Gastroesophageal sphincter (tissue), 3 donors: ENCODE data around the gene ANO4.

ENCODE experiments used
- EP300 ChIP-seq: sonication (generic); formaldehyde crosslinking; IDR thresholded peaks from one replicate; pipeline ENCODE4 v1.6.1; 2017; ENCODE audit warnings: antibody characterized with exemption, mild to moderate bottlenecking
- POLR2A ChIP-seq, 2 donors: fragments of 450-650 bp; IDR thresholded peaks; one replicate each; pipeline ENCODE4 v1.6.1; 2017; ENCODE audit warnings: antibody characterized with exemption in 2 of 2, mild to moderate bottlenecking in 2 of 2, moderate library complexity in 1 of 2
- POLR2AphosphoS5 ChIP-seq: sonication (generic); formaldehyde crosslinking; IDR thresholded peaks from one replicate; pipeline ENCODE4 v1.6.1; 2017; ENCODE audit warnings: antibody characterized with exemption
- TF ChIP-seq, protein P1 (sequence below), 4 experiments: fragments of 200-600 bp in 2 of 4; fragments of 450-650 bp in 2 of 4; sonication (generic) in 1 of 4; IDR thresholded peaks; one replicate each; pipeline ENCODE4 v1.5.1; 2017 to 2019; ENCODE audit warnings: antibody characterized with exemption in 4 of 4, mild to moderate bottlenecking in 2 of 4, moderate library complexity in 2 of 4

- TF ChIP-seq, protein P1, sequence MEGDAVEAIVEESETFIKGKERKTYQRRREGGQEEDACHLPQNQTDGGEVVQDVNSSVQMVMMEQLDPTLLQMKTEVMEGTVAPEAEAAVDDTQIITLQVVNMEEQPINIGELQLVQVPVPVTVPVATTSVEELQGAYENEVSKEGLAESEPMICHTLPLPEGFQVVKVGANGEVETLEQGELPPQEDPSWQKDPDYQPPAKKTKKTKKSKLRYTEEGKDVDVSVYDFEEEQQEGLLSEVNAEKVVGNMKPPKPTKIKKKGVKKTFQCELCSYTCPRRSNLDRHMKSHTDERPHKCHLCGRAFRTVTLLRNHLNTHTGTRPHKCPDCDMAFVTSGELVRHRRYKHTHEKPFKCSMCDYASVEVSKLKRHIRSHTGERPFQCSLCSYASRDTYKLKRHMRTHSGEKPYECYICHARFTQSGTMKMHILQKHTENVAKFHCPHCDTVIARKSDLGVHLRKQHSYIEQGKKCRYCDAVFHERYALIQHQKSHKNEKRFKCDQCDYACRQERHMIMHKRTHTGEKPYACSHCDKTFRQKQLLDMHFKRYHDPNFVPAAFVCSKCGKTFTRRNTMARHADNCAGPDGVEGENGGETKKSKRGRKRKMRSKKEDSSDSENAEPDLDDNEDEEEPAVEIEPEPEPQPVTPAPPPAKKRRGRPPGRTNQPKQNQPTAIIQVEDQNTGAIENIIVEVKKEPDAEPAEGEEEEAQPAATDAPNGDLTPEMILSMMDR (IDR thresholded peaks at IDR 0.05): no peak
- TF ChIP-seq POLR2AphosphoS5 (no peak), POLR2A (IDR thresholded peaks at IDR 0.05) (no peak), EP300 (no peak)
Measured at GRCh38 chr12:101001669-101002068, 207.1 kb downstream of the ANO4 start.
